ENCODE measurements around the gene MYL3.

Gene MYL3

DNA sequence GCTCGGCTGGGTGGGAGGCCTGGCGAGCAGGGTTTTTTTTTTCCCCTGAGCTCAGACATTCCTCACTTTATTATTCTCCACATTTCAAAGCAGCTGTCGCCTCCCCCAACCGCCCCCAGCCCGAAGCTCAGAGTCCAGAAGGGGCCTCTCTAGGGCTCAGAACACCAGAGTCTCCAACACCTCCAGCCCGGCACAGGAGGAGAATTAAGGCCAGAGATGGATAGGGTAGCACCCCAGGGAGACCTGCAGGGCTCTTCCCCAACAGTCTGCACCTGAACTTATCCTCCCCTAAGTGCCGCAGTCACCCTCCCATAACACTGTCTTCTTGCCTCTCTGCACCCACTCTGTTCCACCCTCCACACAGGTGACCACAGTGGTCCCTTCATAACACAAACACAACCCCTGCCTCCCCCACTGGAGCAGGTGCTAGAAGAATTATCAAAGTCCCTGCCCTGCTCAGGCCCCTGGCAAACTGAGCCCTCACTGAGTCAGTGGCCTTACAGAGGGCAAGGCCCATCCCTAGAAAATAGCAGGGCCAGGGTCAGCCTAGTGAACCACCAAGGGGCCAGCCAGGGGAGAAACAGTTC is 14.1 kb downstream of the MYL3 start:
- TF ChIP-seq, protein P1, sequence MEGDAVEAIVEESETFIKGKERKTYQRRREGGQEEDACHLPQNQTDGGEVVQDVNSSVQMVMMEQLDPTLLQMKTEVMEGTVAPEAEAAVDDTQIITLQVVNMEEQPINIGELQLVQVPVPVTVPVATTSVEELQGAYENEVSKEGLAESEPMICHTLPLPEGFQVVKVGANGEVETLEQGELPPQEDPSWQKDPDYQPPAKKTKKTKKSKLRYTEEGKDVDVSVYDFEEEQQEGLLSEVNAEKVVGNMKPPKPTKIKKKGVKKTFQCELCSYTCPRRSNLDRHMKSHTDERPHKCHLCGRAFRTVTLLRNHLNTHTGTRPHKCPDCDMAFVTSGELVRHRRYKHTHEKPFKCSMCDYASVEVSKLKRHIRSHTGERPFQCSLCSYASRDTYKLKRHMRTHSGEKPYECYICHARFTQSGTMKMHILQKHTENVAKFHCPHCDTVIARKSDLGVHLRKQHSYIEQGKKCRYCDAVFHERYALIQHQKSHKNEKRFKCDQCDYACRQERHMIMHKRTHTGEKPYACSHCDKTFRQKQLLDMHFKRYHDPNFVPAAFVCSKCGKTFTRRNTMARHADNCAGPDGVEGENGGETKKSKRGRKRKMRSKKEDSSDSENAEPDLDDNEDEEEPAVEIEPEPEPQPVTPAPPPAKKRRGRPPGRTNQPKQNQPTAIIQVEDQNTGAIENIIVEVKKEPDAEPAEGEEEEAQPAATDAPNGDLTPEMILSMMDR (IDR thresholded peaks at IDR 0.05; ENCODE audit: borderline replicate concordance, insufficient read depth, low read depth, low read length) = no peak
- no peak overlapping the region for H3K4me3 ChIP-seq (ENCODE audit: low read depth, low read length)

- TF ChIP-seq, protein P1 (IDR thresholded peaks at IDR 0.05; ENCODE audit: borderline replicate concordance, insufficient read depth, low read depth, low read length) = peak; percentile 62; the same call in 1 of the 2 replicates
- H3K4me3 ChIP-seq (ENCODE audit: low read depth, low read length) = no peak overlapping the region
Measured at GRCh38 chr3:46848271-46849044, 14.8 kb downstream of the MYL3 start.

GRCh38 chr3:46847744-46848143 is 15.5 kb downstream of the MYL3 start:
- TF ChIP-seq, protein P1 (IDR thresholded peaks at IDR 0.05; ENCODE audit: borderline replicate concordance, insufficient read depth, low read depth, low read length) = no peak
- no peak overlapping the region for H3K4me3 ChIP-seq (ENCODE audit: low read depth, low read length)

- no peak overlapping the region for H3K4me3 ChIP-seq (ENCODE audit: low read depth, low read length)
- TF ChIP-seq, protein P1 (IDR thresholded peaks at IDR 0.05; ENCODE audit: borderline replicate concordance, insufficient read depth, low read depth, low read length) = no peak
Measured at GRCh38 chr3:46846624-46847542, 16.4 kb downstream of the MYL3 start.

GRCh38 chr3:46845860-46846623 is 17.2 kb downstream of the MYL3 start:
- TF ChIP-seq, protein P1 (IDR thresholded peaks at IDR 0.05; ENCODE audit: borderline replicate concordance, insufficient read depth, low read depth, low read length) = peak; percentile 67
- peak overlapping the region; percentile 65 for H3K4me3 ChIP-seq (ENCODE audit: low read depth, low read length)

GRCh38 chr3:46845397-46845859 is 17.8 kb downstream of the MYL3 start:
- peak overlapping the region; percentile 65 for H3K4me3 ChIP-seq (ENCODE audit: low read depth, low read length)
- TF ChIP-seq, protein P1 (IDR thresholded peaks at IDR 0.05; ENCODE audit: borderline replicate concordance, insufficient read depth, low read depth, low read length) = no peak
